ENCODE data around the gene SMURF1.

SMURF1 gene

GRCh38 chr7:99131290-99131689 is 12.6 kb downstream of the SMURF1 start:
- DNase-seq: no peak
- Histone ChIP-seq H3K36me3 (ENCODE audit: control insufficient read depth, insufficient read depth, low read length) (no peaks in the 10 kb centered on the region), H3K9me3 (ENCODE audit: control insufficient read depth, low read length) (no peaks in the 10 kb centered on the region), H3K4me1 (ENCODE audit: control insufficient read depth, insufficient read depth, low read length, poor library complexity, severe bottlenecking) (no peaks in the 10 kb centered on the region), H3K27ac (ENCODE audit: insufficient read depth, low read length, poor library complexity, severe bottlenecking) (no peak overlapping the region), H3K4me3 (ENCODE audit: insufficient read depth, low read depth, low read length, poor library complexity, severe bottlenecking) (no peak overlapping the region), H3K27me3 (replicated peaks; ENCODE audit: control insufficient read depth, insufficient read depth, low read length, poor library complexity, severe bottlenecking) (no peaks in the 10 kb centered on the region)

- Histone ChIP-seq H3K4me3 (ENCODE audit: insufficient read depth, low read depth, low read length, poor library complexity, severe bottlenecking) (no peak overlapping the region), H3K9me3 (ENCODE audit: control insufficient read depth, low read length) (no peaks in the 10 kb centered on the region), H3K27me3 (replicated peaks; ENCODE audit: control insufficient read depth, insufficient read depth, low read length, poor library complexity, severe bottlenecking) (no peaks in the 10 kb centered on the region), H3K36me3 (ENCODE audit: control insufficient read depth, insufficient read depth, low read length) (no peaks in the 10 kb centered on the region), H3K4me1 (ENCODE audit: control insufficient read depth, insufficient read depth, low read length, poor library complexity, severe bottlenecking) (no peaks in the 10 kb centered on the region), H3K27ac (ENCODE audit: insufficient read depth, low read length, poor library complexity, severe bottlenecking) (no peak overlapping the region)
- DNase-seq: no peak
Measured at GRCh38 chr7:99129536-99129935, 14.4 kb downstream of the SMURF1 start.

GRCh38 chr7:99129001-99129400 is 14.9 kb downstream of the SMURF1 start:
- H3K27ac ChIP-seq (ENCODE audit: insufficient read depth, low read length, poor library complexity, severe bottlenecking): no peak overlapping the region
- DNase-seq: no peak
- H3K9me3 ChIP-seq (ENCODE audit: control insufficient read depth, low read length): no peaks in the 10 kb centered on the region
- no peaks in the 10 kb centered on the region for H3K4me1 ChIP-seq (ENCODE audit: control insufficient read depth, insufficient read depth, low read length, poor library complexity, severe bottlenecking)
- H3K27me3 ChIP-seq (replicated peaks; ENCODE audit: control insufficient read depth, insufficient read depth, low read length, poor library complexity, severe bottlenecking): no peaks in the 10 kb centered on the region
- no peaks in the 10 kb centered on the region for H3K36me3 ChIP-seq (ENCODE audit: control insufficient read depth, insufficient read depth, low read length)
- no peak overlapping the region for H3K4me3 ChIP-seq (ENCODE audit: insufficient read depth, low read depth, low read length, poor library complexity, severe bottlenecking)

DNA sequence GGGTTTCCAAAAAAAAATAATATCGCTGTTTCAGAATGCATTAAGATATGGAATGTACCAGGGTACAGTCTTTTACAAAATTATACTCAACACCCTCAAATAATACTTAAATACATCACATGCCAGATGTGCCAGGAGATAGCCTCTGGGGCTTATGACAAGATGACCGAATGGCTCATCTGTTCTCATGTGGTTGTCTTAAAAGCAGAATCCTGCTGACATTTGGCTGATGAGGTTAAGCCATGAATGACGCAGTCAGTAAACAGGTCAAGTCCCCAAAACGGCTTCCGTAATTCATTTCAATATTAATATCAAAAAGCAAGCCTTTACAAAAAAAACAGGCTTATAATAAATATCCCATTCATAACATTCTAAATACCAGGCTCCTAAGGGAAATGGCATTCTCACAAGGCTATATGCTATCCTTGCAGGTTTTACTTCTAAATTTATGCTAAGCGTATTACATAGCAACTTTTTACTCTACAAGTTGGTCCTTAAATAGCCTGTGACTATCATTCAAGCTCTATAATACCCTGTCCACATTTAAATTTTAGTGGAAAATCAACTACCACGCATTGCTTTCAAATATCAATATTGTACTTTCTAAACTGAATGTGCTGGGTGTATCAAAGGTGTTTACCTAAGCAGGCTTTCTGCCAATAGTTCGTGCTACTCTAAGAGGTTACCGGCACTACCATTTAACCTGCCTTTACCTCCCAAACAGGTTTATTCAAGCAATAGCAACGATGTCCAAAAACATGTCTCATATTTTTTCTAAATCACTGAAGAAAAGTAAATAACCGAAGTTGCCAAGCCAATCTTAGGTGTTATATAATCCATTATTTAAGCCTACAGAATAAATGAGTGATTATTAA is 15.6 kb downstream of the SMURF1 start:
- H3K27me3 ChIP-seq (replicated peaks; ENCODE audit: control insufficient read depth, insufficient read depth, low read length, poor library complexity, severe bottlenecking): no peaks in the 10 kb centered on the region
- no peak overlapping the region for H3K4me3 ChIP-seq (ENCODE audit: insufficient read depth, low read depth, low read length, poor library complexity, severe bottlenecking)
- H3K36me3 ChIP-seq (ENCODE audit: control insufficient read depth, insufficient read depth, low read length): no peaks in the 10 kb centered on the region
- no peak overlapping the region for H3K27ac ChIP-seq (ENCODE audit: insufficient read depth, low read length, poor library complexity, severe bottlenecking)
- H3K4me1 ChIP-seq (ENCODE audit: control insufficient read depth, insufficient read depth, low read length, poor library complexity, severe bottlenecking): no peaks in the 10 kb centered on the region
- no peak for DNase-seq
- no peaks in the 10 kb centered on the region for H3K9me3 ChIP-seq (ENCODE audit: control insufficient read depth, low read length)

DNA sequence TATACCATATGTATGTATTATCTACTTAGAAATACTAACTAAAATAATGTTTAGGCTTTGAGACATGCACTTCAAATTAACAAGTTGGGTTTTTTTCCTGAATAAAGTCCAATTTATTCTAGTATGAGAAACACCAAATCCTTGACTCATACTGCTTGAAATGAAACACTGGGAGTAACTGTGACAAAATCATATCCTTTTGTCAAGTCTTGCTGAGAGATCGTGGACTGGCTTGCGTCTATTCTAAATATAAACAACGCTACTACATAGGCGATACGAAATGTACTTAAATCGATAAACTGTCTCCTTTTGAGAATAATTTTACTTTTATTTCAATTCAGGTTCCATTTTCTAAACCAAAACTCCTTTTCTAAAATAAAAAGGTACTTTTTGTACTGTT is 16.3 kb downstream of the SMURF1 start:
- Histone ChIP-seq H3K4me3 (ENCODE audit: insufficient read depth, low read depth, low read length, poor library complexity, severe bottlenecking) (no peak overlapping the region), H3K27me3 (replicated peaks; ENCODE audit: control insufficient read depth, insufficient read depth, low read length, poor library complexity, severe bottlenecking) (no peaks in the 10 kb centered on the region), H3K27ac (ENCODE audit: insufficient read depth, low read length, poor library complexity, severe bottlenecking) (no peak overlapping the region), H3K36me3 (ENCODE audit: control insufficient read depth, insufficient read depth, low read length) (no peaks in the 10 kb centered on the region), H3K9me3 (ENCODE audit: control insufficient read depth, low read length) (no peaks in the 10 kb centered on the region), H3K4me1 (ENCODE audit: control insufficient read depth, insufficient read depth, low read length, poor library complexity, severe bottlenecking) (no peaks in the 10 kb centered on the region)
- DNase-seq: no peak

- Histone ChIP-seq H3K27me3 (replicated peaks; ENCODE audit: control insufficient read depth, insufficient read depth, low read length, poor library complexity, severe bottlenecking) (no peaks in the 10 kb centered on the region), H3K36me3 (ENCODE audit: control insufficient read depth, insufficient read depth, low read length) (no peaks in the 10 kb centered on the region), H3K27ac (ENCODE audit: insufficient read depth, low read length, poor library complexity, severe bottlenecking) (no peak overlapping the region), H3K9me3 (ENCODE audit: control insufficient read depth, low read length) (no peaks in the 10 kb centered on the region), H3K4me1 (ENCODE audit: control insufficient read depth, insufficient read depth, low read length, poor library complexity, severe bottlenecking) (no peaks in the 10 kb centered on the region), H3K4me3 (ENCODE audit: insufficient read depth, low read depth, low read length, poor library complexity, severe bottlenecking) (no peak overlapping the region)
- DNase-seq: no peak
Measured at GRCh38 chr7:99126921-99127553, 16.9 kb downstream of the SMURF1 start.

- Histone ChIP-seq H3K4me3 (ENCODE audit: insufficient read depth, low read depth, low read length, poor library complexity, severe bottlenecking) (no peak overlapping the region), H3K4me1 (ENCODE audit: control insufficient read depth, insufficient read depth, low read length, poor library complexity, severe bottlenecking) (no peaks in the 10 kb centered on the region), H3K27me3 (replicated peaks; ENCODE audit: control insufficient read depth, insufficient read depth, low read length, poor library complexity, severe bottlenecking) (no peaks in the 10 kb centered on the region), H3K27ac (ENCODE audit: insufficient read depth, low read length, poor library complexity, severe bottlenecking) (no peak overlapping the region), H3K9me3 (ENCODE audit: control insufficient read depth, low read length) (no peaks in the 10 kb centered on the region), H3K36me3 (ENCODE audit: control insufficient read depth, insufficient read depth, low read length) (no peaks in the 10 kb centered on the region)
- DNase-seq: no peak
Measured at GRCh38 chr7:99125505-99125865, 18.4 kb downstream of the SMURF1 start.

GRCh38 chr7:99124751-99125504 is 19.0 kb downstream of the SMURF1 start:
- Histone ChIP-seq H3K9me3 (ENCODE audit: control insufficient read depth, low read length) (no peaks in the 10 kb centered on the region), H3K27ac (ENCODE audit: insufficient read depth, low read length, poor library complexity, severe bottlenecking) (no peak overlapping the region), H3K4me3 (ENCODE audit: insufficient read depth, low read depth, low read length, poor library complexity, severe bottlenecking) (no peak overlapping the region), H3K4me1 (ENCODE audit: control insufficient read depth, insufficient read depth, low read length, poor library complexity, severe bottlenecking) (no peaks in the 10 kb centered on the region), H3K36me3 (ENCODE audit: control insufficient read depth, insufficient read depth, low read length) (no peaks in the 10 kb centered on the region), H3K27me3 (replicated peaks; ENCODE audit: control insufficient read depth, insufficient read depth, low read length, poor library complexity, severe bottlenecking) (no peaks in the 10 kb centered on the region)
- no peak for DNase-seq

- Histone ChIP-seq H3K9me3 (ENCODE audit: control insufficient read depth, low read length) (no peaks in the 10 kb centered on the region), H3K36me3 (ENCODE audit: control insufficient read depth, insufficient read depth, low read length) (no peaks in the 10 kb centered on the region), H3K27ac (ENCODE audit: insufficient read depth, low read length, poor library complexity, severe bottlenecking) (no peak overlapping the region), H3K4me3 (ENCODE audit: insufficient read depth, low read depth, low read length, poor library complexity, severe bottlenecking) (no peak overlapping the region), H3K4me1 (ENCODE audit: control insufficient read depth, insufficient read depth, low read length, poor library complexity, severe bottlenecking) (no peaks in the 10 kb centered on the region), H3K27me3 (replicated peaks; ENCODE audit: control insufficient read depth, insufficient read depth, low read length, poor library complexity, severe bottlenecking) (no peaks in the 10 kb centered on the region)
- DNase-seq: no peak
Measured at GRCh38 chr7:99124236-99124635, 19.7 kb downstream of the SMURF1 start.

GRCh38 chr7:99123571-99124033 is 20.3 kb downstream of the SMURF1 start:
- Histone ChIP-seq H3K36me3 (ENCODE audit: control insufficient read depth, insufficient read depth, low read length) (no peaks in the 10 kb centered on the region), H3K4me1 (ENCODE audit: control insufficient read depth, insufficient read depth, low read length, poor library complexity, severe bottlenecking) (no peaks in the 10 kb centered on the region)

More at GRCh38 chr7:99123571-99124033, 20.3 kb downstream of the SMURF1 start:
- H3K27ac ChIP-seq (ENCODE audit: insufficient read depth, low read length, poor library complexity, severe bottlenecking): no peak overlapping the region
- H3K9me3 ChIP-seq (ENCODE audit: control insufficient read depth, low read length): no peaks in the 10 kb centered on the region
- H3K4me3 ChIP-seq (ENCODE audit: insufficient read depth, low read depth, low read length, poor library complexity, severe bottlenecking): no peak overlapping the region
- no peak for DNase-seq
- H3K27me3 ChIP-seq (replicated peaks; ENCODE audit: control insufficient read depth, insufficient read depth, low read length, poor library complexity, severe bottlenecking): no peaks in the 10 kb centered on the region
